GM18498 (cell line): ENCODE measurements around the gene ID3.
"Not testable (repeated sequence)": the region's sequence is repeated elsewhere in the genome, so short reads cannot be mapped to it uniquely, and the experiment has no call there.

Experiments used
- ATAC-seq: cut with Tn5 transposase; IDR thresholded peaks from one replicate; pipeline ENCODE4 v1.9.1; 2021; ENCODE audit warnings: mild to moderate bottlenecking, moderate library complexity; ENCODE audit not compliant: unreplicated experiment

The ID3 gene

DNA sequence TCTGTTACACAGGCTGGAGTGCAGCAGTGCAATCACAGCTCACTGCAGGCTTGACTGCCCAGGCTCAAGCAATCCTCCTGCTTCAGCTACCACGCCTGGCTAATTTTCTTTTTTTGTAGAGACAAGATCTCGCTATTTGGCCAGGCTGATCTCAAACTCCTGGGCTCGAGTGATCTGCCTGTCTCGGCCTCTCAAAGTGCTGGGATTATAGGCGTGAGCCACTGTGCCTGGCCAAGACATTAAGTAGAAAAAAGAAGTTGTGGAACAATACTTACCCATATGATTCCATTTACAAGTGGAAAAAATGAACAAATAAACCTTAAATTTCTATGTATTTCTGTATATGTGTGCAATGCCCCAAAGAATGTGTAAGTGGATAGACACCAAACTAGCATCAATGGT, 30.3 kb upstream of the ID3 start:
- ATAC-seq: no peak

DNA sequence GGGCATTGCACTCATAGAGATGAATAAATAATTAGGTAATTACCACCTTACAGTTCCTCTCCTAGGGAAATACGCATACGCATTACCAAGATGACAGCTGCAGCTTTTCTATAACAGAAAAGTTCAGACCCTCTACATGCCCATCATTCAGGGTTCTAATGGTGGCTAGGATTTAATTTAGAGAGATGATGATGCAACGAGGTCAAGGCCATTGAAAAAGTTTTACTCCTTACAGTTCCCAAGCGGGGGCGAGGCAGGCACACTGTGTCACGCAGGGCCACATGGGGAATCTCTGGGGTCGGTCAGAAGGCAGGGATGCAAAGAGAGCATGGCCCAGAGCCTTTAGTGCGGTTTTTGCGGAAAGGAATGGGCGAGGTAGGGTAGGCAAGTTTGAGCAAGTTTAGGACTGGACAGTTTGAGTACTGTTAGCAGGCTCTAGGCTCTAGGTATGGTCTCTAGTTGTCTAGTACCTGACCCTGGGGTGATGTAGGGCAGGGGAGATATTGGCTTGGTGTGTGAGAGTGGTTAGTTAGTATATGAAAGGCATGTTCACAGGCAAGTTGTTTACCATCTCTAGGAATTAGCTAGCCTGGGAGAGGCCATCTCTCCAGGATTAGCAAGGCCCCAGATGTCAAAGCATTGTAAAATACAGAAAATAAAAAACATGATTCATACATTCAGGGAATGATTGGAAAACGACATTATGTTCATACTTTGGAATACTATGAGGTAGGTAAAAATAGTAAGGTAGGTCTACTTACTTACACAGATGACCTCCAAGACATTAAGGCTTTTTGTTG, 29.6 kb upstream of the ID3 start:
- ATAC-seq: no peak

DNA sequence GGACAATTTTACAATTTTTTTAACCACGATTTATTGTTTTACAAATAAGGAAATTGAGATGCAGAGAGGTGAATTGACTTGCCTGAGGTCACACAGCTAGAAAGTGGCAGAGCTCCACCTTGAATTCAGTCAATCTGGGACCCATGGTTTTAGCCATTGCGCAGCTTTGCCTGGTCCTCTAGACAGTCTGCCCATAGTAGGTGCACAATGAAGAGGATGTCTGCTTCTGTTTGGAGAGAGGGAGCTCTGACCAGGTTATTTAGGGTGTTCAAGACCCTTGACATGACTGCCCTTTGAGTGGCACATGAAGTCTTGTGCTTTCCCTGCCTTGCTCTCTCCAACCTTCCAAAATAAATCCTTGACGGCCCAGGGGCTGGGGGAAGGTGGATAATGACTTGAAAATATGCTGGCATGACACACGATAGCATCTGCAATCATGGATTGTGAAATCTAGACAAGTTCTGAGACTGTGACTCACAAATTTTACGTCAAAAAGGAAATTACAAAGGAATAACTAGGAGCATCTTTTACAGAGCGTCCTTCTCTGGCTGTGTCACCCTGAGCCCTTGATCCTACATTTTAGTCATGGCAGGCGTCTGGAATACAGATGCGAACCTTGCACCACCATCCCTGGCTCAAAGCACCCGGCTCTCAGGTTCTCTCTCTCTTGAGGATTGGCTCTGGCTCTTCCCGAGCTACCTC, 26.2 kb upstream of the ID3 start:
- no peak for ATAC-seq

GRCh38 chr1:23583727-23584126, 24.4 kb upstream of the ID3 start:
- ATAC-seq: not testable (repeated sequence)

DNA sequence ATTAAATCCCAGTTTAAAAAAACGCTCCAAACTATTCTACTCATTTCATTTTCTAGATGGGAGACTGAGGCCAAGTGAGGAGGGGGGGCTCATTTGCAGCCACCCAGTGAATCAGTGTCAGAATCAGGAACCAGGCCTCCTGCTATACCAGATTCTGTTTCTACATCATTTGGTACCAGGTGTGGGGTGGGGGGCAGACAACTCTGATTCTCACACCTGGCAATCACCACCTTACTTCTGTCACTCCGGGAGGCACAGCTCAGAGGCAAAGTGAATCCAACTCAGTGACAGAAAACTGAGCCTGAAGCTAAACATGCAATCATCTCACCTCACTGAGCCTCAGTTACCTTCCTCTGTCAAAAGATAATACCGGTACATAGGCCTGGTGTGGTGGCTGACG, 23.5 kb upstream of the ID3 start:
- ATAC-seq: no peak

DNA sequence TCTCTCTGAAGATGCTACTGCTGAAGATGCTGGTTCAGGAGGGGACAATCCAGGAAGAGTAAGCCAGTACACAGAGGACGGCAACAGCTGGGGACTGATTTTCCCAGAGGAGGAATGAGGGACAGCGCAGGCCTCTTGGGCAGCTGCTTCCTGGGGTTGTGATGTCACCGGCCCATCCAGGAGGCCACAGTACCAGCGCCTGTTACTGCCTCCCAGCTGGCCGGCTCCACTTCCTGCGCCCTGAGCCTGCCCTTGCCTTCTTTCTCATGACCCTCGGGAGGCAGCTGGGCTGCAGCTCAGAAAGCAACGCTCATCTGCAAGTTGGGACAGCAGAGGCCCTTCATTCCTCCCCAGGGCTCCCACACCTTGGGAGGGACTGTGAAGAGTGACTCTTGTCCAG, 21.9 kb upstream of the ID3 start:
- no peak for ATAC-seq

- ATAC-seq: no peak
Observed at GRCh38 chr1:23578997-23579363, 19.7 kb upstream of the ID3 start.

GRCh38 chr1:23578311-23578996, 19.2 kb upstream of the ID3 start:
- ATAC-seq: no peak

DNA sequence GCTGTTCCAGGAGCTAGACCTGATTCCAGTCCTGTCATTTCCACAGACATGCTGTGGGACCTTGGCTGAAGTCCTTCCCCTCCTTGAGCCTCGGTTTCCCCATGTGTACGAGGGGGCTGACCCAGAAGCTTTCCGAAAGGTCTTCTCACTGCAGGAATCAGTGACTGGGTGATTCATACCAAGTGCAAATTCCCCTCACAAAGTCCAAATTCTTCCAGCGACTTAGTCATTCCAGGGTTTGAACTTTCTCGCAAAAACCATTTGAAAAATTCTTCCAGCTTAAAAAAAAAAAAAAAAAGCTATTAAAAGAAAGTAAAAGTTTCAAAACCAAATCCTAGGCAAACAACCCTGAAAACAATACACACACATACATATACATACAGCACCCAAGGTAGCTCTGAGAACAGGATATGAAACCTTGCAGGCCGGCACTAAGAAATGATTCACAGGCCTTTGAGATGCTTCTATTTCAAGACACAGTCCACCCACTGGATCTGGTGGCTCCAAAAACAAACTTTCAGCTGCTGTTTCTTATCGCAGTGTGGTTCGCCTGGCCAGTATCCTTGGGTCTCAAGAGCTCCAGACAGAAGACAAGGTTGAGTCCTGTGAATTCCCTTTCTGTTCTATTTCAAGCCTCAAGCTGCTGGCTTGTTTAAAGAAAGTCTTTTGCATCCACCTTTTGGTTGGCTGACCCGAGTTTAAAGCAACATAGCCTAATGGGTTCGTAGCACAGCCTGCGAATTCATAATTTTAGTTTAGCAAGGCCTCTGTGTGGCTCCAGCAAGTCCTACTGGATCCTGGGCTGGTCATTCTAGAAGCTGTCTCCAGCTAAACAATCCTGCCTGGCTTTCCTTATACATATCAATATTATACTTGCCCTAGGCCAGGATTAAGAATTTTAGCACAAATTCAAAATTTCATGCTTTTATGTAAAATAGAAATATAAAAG, 18.0 kb upstream of the ID3 start:
- ATAC-seq: peak; percentile 87

- no peak for ATAC-seq
Observed at GRCh38 chr1:23576338-23577055, 17.2 kb upstream of the ID3 start.

DNA sequence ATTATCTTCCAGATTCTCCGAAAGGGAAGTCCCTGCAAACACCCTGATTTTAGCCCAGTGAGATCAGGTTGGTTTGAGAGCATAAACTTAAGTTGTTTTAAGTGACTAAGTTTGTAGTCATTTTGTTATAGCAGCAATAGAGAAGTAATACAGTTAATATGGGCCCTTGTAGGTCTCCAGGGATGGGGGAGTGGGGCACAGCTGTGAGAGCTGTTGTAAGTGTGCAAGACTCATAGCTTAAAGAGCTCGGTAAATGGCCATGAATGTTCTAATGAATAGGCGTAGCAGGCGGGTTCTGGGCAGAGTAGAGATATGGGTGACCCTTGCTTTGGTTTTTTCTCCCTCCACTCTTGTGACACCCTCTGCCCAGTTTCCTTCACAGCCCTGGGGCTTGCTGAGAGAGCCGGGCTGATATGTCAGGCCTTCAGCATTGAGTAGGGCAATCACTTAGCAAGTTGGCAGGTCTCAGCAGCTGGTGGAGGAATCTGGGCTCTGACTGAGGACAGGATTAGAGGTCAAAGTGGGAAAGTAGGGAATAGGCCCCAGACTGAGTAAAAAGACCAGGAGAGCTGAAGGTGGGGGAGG, 16.0 kb upstream of the ID3 start:
- ATAC-seq: no peak

GRCh38 chr1:23574265-23574754, 15.0 kb upstream of the ID3 start:
- ATAC-seq: no peak

DNA sequence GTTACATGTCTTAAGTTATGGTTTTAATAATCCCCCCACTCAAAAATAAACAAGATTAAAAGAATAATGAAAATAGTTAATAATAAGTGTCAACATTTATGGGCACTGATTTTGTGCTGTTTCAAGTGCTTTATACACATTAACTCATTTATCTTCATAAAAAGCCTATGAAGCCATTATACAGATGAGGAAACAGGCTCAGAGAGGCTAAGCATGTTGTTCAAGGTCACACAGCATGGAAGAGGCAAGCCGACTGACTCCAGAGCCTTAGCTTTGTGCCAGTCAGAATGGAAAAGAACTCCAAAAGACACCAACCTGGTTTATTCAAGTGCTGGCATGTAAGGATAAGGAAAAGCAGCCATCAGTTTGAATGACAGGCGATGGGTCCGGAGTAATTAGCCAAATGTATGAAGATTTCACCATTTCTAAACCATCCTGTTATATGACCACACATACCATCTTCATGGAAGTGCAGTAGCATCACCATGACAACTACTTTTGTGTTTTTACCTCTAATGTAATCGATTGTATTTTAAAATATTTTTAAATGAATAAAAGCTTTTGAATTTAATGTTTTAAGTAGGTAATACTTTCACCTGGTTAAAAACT, 14.4 kb upstream of the ID3 start:
- ATAC-seq: no peak

DNA sequence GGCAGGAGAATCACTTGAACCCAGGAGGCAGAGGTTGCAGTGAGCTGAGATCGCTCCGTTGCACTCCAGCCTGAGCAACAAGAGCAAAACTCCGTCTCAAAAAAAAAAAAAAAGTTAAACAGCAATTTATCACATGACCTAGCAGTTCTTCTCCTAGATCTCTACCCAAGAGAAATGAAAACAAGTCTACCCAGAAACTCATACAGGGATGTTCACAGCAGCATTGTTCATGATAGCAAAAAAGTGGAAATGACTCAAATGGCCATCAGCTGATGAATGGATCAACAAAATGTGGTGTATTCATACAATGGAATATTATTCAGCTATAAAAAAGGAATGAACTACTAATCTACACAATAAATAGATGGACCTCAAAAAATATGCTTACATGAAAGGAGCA, 12.2 kb upstream of the ID3 start:
- no peak for ATAC-seq

DNA sequence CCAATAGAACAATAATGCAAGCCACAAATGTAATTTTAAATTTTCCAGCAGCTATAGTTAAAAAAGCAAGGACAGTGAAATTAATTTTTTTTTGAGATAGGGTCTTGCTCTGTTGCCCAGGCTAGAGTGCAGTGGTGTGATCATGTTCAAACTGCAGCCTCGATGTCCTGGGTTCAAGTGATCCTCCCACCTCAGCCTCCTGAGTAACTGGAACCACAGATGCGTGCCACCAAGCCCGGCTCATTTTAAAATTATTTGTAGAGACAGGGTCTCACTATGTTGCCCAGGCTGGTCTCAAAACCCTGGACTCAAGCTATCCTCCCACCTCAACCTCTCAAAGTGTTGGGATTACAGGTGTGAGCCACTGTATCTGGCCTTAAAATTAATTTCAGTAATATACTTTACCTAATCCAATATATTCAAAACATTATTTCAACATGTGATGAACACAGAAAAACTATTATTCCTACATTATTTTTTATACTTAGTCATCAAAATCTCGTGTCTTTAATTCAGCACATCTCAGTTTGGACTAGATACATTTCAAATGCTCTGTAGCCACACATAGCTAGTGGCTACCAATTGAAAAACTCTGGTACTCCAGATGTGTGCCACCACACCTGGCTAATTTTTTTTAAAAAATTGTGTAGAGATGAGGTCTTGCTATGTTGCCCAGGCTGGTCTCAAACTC, 10.8 kb upstream of the ID3 start:
- no peak for ATAC-seq

- ATAC-seq: no peak
Observed at GRCh38 chr1:23568608-23569383, 9.5 kb upstream of the ID3 start.

GRCh38 chr1:23567996-23568607, 8.8 kb upstream of the ID3 start:
- no peak for ATAC-seq

- ATAC-seq: no peak
Observed at GRCh38 chr1:23567629-23567995, 8.3 kb upstream of the ID3 start.
